ENCODE results near the gene PDLIM3. TPM values are rescaled to one million over a fixed set of nuclear protein-coding genes. Genes with fewer than 3 reads are reported as not detected.
"Not testable (repeated sequence)": the region's sequence is repeated elsewhere in the genome, so short reads cannot be mapped to it uniquely, and the experiment has no call there.

The PDLIM3 gene
- total and polyA plus RNA-seq, 5 experiments from 2014 or later = not detected

DNA sequence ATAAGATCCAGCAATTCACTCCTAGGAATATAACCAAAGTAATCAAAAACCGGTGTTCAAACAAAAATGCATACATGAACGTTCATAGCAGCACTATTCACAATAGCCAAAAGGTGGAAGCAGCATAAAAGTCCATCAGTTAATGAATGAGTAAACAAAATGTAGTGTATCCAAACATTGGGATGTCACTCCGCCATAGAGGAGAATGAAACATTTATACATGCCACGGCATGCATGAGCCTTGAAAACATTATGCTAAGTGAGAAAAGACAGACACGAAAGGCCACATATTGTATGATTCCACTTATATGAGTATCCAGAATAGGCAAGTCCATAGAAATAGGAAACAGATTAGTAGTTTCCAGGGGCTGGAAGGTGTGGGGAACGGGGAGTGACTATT is 11.0 kb upstream of the PDLIM3 start:
- DNase-seq = no peak
- POLR2A ChIA-PET = no interaction called here
- Mint-ChIP-seq H3K4me1 (no peaks in the 10 kb centered on the region), H3K27ac (no peak overlapping the region), H3K9me3 (no peaks in the 10 kb centered on the region), H3K27me3 (peaks cover 7 to 18% (median 13%) of the 10 kb centered on the region in 5 donors), H3K36me3 (no peaks in the 10 kb centered on the region), H3K4me3 (no peak overlapping the region)
- no peak for ATAC-seq

DNA sequence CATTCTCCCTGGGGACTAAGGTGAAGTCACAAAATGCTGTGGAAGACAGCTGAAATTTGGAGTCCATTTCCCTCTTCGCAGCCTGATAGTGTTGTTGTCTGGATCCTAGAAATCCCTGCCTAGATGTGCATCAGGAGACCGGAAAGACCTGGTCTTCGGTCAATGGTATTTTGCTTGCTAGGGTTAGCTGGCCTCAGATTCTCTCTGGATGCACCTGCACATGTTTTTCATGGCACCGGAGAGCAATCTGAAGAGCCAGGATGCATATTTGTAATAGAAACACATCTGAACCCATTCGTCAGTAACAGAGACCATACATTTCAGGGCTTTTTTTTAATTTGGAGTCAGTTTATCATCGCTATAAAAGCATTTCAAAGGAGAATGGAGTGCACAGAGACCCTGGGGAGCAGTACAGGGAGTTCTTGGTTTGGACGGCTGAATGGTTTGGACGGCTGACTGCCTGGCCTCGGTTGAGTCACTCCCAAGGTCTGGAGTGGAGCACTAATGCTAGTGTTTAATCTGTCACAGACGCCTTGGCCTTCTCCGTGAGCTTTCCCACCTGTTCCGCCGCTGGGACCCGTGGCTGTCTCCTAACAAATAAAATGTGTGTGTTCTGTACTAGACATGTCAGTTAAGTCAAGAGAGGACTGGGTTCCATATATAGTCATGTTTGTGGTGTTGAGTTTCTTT is 7.5 kb upstream of the PDLIM3 start:
- H3K4me1 Mint-ChIP-seq = no peaks in the 10 kb centered on the region
- no peaks in the 10 kb centered on the region for H3K9me3 Mint-ChIP-seq
- no peaks in the 10 kb centered on the region for H3K36me3 Mint-ChIP-seq
- peaks cover 0 to 20% (median 16%) of the 10 kb centered on the region in 5 donors for H3K27me3 Mint-ChIP-seq
- ATAC-seq (no peak), DNase-seq (no peak)
- POLR2A ChIA-PET = no interaction called here
- no peak overlapping the region for H3K4me3 Mint-ChIP-seq
- H3K27ac Mint-ChIP-seq = no peak overlapping the region

DNA sequence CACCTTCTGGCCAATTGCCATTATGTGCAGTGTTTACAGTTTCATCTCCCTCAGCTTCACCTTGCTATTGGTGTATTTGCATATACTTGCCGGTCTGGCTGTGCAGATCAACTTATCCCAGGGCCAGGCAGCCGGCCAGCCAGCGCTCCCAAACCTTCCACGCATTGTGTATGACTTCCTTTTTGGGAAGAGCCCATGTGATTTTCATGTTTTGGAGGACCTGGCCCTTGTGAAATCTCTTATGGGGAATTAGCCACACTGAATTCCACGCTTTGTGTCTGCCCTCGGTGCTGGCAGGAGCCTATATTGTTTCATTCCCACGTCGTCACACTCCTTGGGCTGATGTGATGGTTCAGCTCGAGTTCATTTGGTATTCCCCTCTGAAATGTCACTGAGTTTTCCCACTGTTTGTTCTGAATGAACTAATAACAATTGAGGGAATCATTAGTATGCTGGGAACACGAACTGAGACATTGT is 6.0 kb upstream of the PDLIM3 start:
- DNase-seq = no peak
- peaks cover 0 to 23% (median 19%) of the 10 kb centered on the region in 5 donors for H3K27me3 Mint-ChIP-seq
- POLR2A ChIA-PET = no interaction called here
- no peak overlapping the region for H3K4me3 Mint-ChIP-seq
- no peaks in the 10 kb centered on the region for H3K9me3 Mint-ChIP-seq
- H3K36me3 Mint-ChIP-seq = no peaks in the 10 kb centered on the region
- no peak for ATAC-seq
- no peak overlapping the region for H3K27ac Mint-ChIP-seq
- H3K4me1 Mint-ChIP-seq = no peaks in the 10 kb centered on the region

DNA sequence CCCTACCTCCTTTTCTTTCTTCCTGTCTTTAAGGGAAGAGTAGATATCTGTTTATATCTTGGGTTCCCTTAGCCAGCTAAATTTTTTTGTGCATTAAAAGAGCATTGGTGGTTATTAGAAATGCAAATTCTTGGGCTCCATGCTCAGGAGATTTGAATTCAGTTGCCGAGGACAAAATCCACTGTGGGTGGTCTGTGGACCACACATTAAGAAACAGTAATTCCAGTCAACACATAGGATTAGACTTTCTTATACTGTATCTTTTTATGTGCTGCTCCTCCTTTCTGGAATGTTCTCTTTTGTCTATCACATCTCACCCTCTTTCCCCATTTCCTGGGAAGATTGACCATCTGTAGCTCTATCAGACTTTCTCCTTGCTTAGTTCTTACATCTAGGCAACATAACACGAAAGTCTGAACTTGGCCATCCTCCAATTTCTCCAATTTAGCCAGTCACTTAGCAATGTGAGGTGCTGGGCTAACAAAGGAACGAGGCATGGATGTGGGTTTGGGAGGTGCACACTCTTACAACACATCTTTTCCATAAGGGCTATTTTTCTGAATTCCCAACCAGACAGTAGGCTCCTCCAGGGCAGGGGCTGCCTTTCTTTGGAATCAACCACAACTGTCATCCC is 5.3 kb upstream of the PDLIM3 start:
- POLR2A ChIA-PET = no interaction called here
- no peaks in the 10 kb centered on the region for H3K36me3 Mint-ChIP-seq
- peaks cover 0 to 4% (median under 1%) of the 10 kb centered on the region in 4 donors for H3K4me1 Mint-ChIP-seq
- ATAC-seq (no peak), DNase-seq (no peak)
- H3K9me3 Mint-ChIP-seq = no peaks in the 10 kb centered on the region
- no peak overlapping the region for H3K27ac Mint-ChIP-seq
- no peak overlapping the region for H3K4me3 Mint-ChIP-seq
- H3K27me3 Mint-ChIP-seq = peaks cover 0 to 29% (median 25%) of the 10 kb centered on the region in 5 donors

DNA sequence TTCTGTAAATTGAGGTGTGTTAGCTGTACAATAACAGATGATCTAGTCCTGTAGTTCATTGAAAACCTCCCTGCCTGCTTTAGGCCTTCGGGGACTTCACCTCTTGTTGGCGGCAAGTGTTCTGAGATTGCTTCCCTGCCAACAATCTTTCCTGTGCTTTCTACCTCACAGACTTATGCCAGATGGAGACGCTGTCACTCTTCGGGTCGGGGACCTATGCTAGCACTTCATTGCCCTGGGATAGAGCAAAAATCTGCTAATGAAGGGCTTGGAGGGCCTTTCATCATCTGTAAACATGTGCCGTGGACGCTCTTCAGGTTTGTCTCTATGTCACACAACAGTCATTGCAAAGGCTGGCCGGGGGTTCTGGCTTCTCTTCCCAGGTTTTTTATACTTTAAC is 4.7 kb upstream of the PDLIM3 start:
- DNase-seq (no peak), ATAC-seq (no peak)
- Mint-ChIP-seq H3K27ac (no peak overlapping the region), H3K27me3 (peaks cover 0 to 30% (median 25%) of the 10 kb centered on the region in 5 donors), H3K4me3 (no peak overlapping the region), H3K9me3 (no peaks in the 10 kb centered on the region), H3K36me3 (no peaks in the 10 kb centered on the region), H3K4me1 (peaks cover 0 to 5% (median under 1%) of the 10 kb centered on the region in 4 donors)
- POLR2A ChIA-PET = no interaction called here

DNA sequence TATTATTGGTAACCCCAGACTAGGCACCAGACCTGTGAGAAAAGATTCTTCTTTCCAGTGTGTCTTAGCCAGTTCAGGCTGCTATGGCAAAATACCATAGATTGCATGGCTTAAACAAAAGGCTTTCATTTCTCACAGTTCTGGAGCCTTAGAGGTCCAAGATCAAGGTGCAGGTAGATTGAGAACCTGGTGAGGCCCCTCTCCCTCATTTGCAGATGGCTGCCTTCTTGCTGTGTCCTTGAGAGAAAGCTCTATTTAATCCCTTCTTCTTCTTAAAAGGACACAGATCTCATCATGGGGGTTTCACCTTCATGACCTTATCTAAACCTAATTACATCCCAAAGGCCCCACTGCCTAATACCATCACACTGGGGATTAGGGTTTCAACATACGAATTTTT is 3.5 kb upstream of the PDLIM3 start:
- H3K4me1 Mint-ChIP-seq = peaks cover 0 to 8% (median 3%) of the 10 kb centered on the region in 4 donors
- POLR2A ChIA-PET = no interaction called here
- H3K27ac Mint-ChIP-seq = no peak overlapping the region
- H3K36me3 Mint-ChIP-seq = no peaks in the 10 kb centered on the region
- ATAC-seq (no peak), DNase-seq (no peak)
- H3K4me3 Mint-ChIP-seq = no peak overlapping the region
- H3K27me3 Mint-ChIP-seq = peaks cover 0 to 33% (median 28%) of the 10 kb centered on the region in 5 donors
- no peaks in the 10 kb centered on the region for H3K9me3 Mint-ChIP-seq

DNA sequence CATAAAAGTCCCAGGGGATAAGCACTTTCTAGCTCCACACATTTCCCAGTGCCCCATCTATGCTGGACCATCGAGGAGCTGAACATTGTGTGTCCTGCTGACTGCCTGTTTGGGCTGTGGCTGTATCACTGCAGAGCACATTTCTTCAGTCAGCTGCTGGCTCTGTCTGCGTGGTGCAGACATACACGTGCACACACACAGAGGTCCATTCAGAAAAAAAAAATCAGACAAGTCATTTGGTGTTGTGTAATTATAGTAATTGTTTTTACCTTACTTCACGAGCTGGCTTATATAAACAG is 1.1 kb upstream of the PDLIM3 start:
- ATAC-seq = no peak
- no peak for DNase-seq
- Mint-ChIP-seq H3K36me3 (no peaks in the 10 kb centered on the region), H3K4me3 (no peak overlapping the region), H3K4me1 (peaks cover 0 to 8% (median 3%) of the 10 kb centered on the region in 4 donors), H3K27ac (no peak overlapping the region), H3K9me3 (no peaks in the 10 kb centered on the region), H3K27me3 (peaks cover 18 to 37% (median 28%) of the 10 kb centered on the region in 5 donors)
- POLR2A ChIA-PET = no interaction called here

DNA sequence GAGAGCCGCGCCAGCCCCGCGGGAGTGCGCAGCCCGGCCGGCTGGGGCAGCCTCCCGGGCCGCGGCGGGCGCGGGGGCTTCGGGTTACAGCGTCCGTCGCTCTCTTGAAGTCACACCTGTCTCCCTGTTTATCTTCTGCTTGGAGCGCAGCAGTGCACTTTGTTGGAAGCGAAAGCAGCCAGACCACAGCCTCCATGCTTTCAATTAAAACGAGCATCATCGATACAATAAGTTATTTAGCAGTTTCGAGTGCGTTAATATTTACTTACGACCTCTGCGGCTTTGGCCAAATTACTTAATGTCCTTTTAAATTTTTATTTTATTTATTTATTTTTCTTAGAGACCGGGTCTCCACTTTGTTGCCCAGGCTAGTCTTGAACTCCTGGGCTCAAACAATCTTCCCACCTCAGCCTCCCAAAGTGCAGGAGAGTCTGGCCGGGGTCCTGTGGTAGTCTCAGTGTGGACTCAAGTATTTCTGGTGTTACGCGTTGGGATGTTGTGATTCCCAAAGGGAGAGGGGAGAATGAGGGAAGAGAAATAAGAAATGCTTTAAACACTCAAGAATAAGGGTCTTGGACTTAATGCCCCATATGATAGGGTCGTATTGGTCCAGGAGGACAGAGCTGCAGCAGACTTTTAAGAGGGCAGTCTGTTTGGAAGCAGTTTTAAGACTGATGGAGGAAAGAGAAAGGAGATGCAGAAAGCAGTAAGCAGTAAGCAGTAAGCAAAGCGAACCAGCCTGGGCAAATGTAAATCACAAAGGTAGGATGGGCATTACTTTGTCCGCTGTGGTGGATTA is 504 bp upstream of the PDLIM3 start:
- DNase-seq (no peak), ATAC-seq (peak in 1 of 2 donors; percentile 25)
- POLR2A ChIA-PET = no interaction called here
- Mint-ChIP-seq H3K4me1 (peaks cover 0 to 8% (median 3%) of the 10 kb centered on the region in 4 donors), H3K4me3 (peak overlapping the region in 7 of 10 donors; percentile 33 to 74 (median 64)), H3K36me3 (no peaks in the 10 kb centered on the region), H3K27me3 (peaks cover 23 to 37% (median 31%) of the 10 kb centered on the region in 5 donors), H3K9me3 (no peaks in the 10 kb centered on the region), H3K27ac (no peak overlapping the region)

DNA sequence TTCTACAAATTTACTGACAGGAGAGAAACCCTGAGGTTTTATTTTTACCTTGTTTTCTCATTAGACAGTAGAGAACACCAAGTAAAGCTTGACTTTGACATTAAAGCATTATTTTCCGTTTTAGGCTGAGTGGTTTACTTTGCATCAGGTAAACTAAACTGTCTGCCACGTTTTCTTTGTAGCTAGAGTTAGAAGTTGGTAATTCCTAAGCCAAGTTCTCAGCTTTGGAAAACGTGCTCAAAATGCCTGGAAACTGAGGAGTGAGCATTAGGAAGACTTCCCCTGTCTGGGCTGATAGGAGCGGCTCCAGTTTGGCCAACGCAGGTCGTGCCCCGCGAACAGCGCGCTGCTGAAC is 819 bp downstream of the PDLIM3 start:
- DNase-seq = no peak
- Mint-ChIP-seq H3K4me1 (peaks cover 0 to 8% (median 3%) of the 10 kb centered on the region in 4 donors), H3K36me3 (no peaks in the 10 kb centered on the region), H3K27me3 (peaks cover 32 to 46% (median 39%) of the 10 kb centered on the region in 5 donors), H3K27ac (no peak overlapping the region), H3K9me3 (no peaks in the 10 kb centered on the region), H3K4me3 (peak overlapping the region in 9 of 10 donors; percentile 34 to 72 (median 55))
- ATAC-seq = no peak
- POLR2A ChIA-PET = no interaction called here

DNA sequence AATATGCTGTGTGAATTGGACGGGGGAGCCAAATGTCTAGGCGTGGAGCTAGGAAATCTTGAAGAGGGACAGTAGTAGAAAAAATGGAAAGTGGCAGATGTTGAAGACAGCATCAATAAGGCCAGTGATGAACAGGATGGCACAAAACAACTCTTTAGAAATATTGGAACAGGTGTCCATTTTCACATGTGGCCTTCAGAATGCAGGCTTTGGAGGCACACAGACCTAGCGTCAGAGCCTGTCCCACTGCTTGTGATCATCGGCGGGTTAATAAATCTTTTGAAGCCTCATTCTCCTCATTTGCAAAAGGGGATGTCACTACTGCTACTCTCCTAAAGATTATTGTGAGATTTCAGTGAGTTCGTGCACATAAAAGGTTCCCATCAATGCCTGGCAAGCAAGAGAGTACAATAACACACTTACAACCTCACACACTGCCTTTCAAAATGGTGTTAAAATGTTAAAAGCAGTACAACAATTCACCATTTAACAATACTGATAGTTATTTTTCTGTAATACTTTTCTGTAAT is 2.4 kb downstream of the PDLIM3 start:
- ATAC-seq (no peak), DNase-seq (no peak)
- H3K4me1 Mint-ChIP-seq = peaks cover 0 to 8% (median 3%) of the 10 kb centered on the region in 4 donors
- peak overlapping the region in 1 of 10 donors; percentile 36 for H3K27ac Mint-ChIP-seq
- POLR2A ChIA-PET = no interaction called here
- no peaks in the 10 kb centered on the region for H3K9me3 Mint-ChIP-seq
- no peaks in the 10 kb centered on the region for H3K36me3 Mint-ChIP-seq
- H3K27me3 Mint-ChIP-seq = peaks cover 38 to 52% (median 48%) of the 10 kb centered on the region in 5 donors
- no peak overlapping the region for H3K4me3 Mint-ChIP-seq

DNA sequence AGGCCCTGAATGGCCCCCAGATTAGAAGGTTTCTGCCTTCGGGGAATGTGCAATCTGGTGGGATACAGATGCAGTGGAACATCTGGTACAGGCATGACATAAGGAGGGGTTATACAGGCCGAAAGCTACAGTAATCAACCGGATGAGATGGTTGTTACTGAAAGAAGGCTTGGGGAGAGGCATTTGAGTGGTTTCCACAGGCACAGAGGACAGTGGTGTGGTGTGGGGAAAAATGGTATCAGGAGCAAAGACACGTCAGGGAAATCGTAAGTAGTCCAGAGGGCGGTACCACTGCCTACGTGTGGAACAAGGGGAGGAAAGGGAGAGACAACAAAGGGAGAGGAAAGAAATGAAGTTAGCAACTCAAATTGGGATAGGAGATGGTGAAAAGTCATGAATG is 3.0 kb downstream of the PDLIM3 start:
- no peak for ATAC-seq

DNA sequence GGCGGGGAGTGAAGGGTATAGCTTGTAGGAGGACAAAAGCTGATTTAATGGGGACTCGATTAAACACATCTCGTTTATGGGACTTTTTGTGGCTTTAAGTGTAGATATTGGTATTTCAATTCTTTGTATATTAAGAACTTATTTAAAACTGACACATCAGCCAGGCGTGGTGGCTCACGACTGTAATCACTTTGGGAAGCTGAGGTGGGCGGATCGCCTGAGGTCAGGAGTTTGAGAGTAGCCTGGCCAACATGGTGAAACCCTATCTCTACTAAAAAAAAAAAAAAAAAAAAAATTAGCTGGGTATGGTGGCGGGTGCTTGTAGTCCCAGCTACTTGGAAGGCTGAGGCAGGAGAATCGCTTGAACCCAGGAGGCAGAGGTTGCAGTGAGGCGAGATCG is 3.7 kb downstream of the PDLIM3 start:
- not testable (repeated sequence) for ATAC-seq, H3K36me3 Mint-ChIP-seq
- peaks cover 38 to 56% (median 48%) of the 10 kb centered on the region in 5 donors for H3K27me3 Mint-ChIP-seq

More for the DNA sequence above, 3.0 kb downstream of the PDLIM3 start:
- POLR2A ChIA-PET = no interaction called here
- no peak for DNase-seq
- H3K36me3 Mint-ChIP-seq = no peaks in the 10 kb centered on the region
- peaks cover 38 to 53% (median 48%) of the 10 kb centered on the region in 5 donors for H3K27me3 Mint-ChIP-seq
- no peaks in the 10 kb centered on the region for H3K9me3 Mint-ChIP-seq
- H3K4me1 Mint-ChIP-seq = peaks cover 0 to 8% (median 3%) of the 10 kb centered on the region in 4 donors
- no peak overlapping the region for H3K4me3 Mint-ChIP-seq
- peak overlapping the region in 1 of 10 donors; percentile 36 for H3K27ac Mint-ChIP-seq

DNA sequence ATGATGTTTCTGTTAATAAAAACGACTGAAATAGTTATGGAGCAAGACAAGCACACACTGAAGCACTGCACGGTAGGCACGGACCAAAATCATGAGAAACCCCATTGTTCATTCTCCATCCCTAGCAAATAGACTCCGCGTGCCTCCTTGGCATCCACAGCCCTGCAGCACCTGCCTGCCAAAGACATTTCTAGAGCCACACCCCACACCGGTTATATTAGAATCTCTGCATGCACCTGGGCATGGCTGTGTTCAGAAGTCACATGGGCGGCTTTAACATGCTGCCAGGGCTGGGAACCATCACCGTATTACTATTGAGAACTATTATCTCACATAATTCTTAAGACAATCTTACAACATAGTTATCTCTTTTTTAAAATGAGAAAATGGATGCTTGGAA is 5.9 kb downstream of the PDLIM3 start:
- peaks cover 0 to 18% (median 8%) of the 10 kb centered on the region in 9 donors for H3K9me3 Mint-ChIP-seq
- no peak overlapping the region for H3K27ac Mint-ChIP-seq
- H3K27me3 Mint-ChIP-seq = peaks cover 34 to 66% (median 37%) of the 10 kb centered on the region in 5 donors
- no peaks in the 10 kb centered on the region for H3K4me1 Mint-ChIP-seq
- POLR2A ChIA-PET = no interaction called here
- DNase-seq = no peak
- no peak overlapping the region for H3K4me3 Mint-ChIP-seq
- peaks cover 0 to 14% (median 5%) of the 10 kb centered on the region in 3 donors for H3K36me3 Mint-ChIP-seq
- ATAC-seq = no peak

More for the DNA sequence above, 3.7 kb downstream of the PDLIM3 start:
- H3K4me3 Mint-ChIP-seq, DNase-seq, H3K9me3 Mint-ChIP-seq, H3K4me1 Mint-ChIP-seq, POLR2A ChIA-PET, H3K27ac Mint-ChIP-seq: not testable (repeated sequence)

Measured in naive thymus-derived CD8-positive, alpha-beta T cell (primary cell).